ENCODE measurements around the gene CRIM1. TPM values are rescaled to one million over a fixed set of nuclear protein-coding genes. Genes with fewer than 3 reads are reported as not detected.
A peak's percentile ranks its signal among the peaks of the same experiment; 100 is the strongest.

Gene CRIM1
- total and polyA plus RNA-seq, 10 donors = 7.1 to 213 (median 110) TPM

DNA sequence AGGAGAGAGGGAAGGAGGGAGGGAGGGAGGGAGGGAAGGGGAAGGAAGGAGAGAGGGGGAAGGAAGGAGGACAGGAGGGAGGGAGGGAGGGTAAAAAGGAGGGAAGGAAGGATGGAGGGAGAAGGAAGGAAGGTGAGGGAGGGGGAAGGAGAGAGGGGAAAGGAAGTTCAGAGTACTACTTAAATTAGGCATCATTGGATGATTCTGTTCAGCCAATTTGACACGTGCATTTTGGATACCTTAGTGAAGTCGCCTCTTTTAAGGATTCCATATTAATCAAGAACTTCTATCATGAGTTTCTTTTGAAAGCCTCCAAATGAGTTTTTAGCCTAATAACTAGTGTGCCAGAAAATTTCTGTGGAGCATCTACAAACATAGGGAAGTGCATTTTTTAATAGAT, 179.5 kb downstream of the CRIM1 start:
- peaks cover 0 to 12% (median 5%) of the 10 kb centered on the region in 6 donors for H3K4me1 ChIP-seq
- H3K27ac ChIP-seq = no peak overlapping the region
- WGBS, 5 donors = 91 to 93% (median 92%) methylated on average over 2 of the region's 2 CpGs
- peaks cover 0 to 5% (median 0%) of the 10 kb centered on the region in 8 donors for H3K9me3 ChIP-seq
- DNase-seq = no peak
- H3K4me3 ChIP-seq = no peak overlapping the region
- no peaks in the 10 kb centered on the region for H3K27me3 ChIP-seq (replicated peaks in 1 of 7)
- intact Hi-C loops (cut with DNase I; ENCODE audit: low total_unique reads) = no loop called here
- no peak for TF ChIP-seq POLR2AphosphoS5 (IDR thresholded peaks at IDR 0.05)
- TF ChIP-seq POLR2A (IDR thresholded peaks at IDR 0.05) = no peak
- TF ChIP-seq, protein P1, sequence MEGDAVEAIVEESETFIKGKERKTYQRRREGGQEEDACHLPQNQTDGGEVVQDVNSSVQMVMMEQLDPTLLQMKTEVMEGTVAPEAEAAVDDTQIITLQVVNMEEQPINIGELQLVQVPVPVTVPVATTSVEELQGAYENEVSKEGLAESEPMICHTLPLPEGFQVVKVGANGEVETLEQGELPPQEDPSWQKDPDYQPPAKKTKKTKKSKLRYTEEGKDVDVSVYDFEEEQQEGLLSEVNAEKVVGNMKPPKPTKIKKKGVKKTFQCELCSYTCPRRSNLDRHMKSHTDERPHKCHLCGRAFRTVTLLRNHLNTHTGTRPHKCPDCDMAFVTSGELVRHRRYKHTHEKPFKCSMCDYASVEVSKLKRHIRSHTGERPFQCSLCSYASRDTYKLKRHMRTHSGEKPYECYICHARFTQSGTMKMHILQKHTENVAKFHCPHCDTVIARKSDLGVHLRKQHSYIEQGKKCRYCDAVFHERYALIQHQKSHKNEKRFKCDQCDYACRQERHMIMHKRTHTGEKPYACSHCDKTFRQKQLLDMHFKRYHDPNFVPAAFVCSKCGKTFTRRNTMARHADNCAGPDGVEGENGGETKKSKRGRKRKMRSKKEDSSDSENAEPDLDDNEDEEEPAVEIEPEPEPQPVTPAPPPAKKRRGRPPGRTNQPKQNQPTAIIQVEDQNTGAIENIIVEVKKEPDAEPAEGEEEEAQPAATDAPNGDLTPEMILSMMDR (IDR thresholded peaks at IDR 0.05 in 8 of 11, conservative IDR thresholded peaks at IDR 0.05 in 3 of 11) = no peak
- H3K36me3 ChIP-seq = peaks cover 0 to 61% (median 13%) of the 10 kb centered on the region in 6 donors

DNA sequence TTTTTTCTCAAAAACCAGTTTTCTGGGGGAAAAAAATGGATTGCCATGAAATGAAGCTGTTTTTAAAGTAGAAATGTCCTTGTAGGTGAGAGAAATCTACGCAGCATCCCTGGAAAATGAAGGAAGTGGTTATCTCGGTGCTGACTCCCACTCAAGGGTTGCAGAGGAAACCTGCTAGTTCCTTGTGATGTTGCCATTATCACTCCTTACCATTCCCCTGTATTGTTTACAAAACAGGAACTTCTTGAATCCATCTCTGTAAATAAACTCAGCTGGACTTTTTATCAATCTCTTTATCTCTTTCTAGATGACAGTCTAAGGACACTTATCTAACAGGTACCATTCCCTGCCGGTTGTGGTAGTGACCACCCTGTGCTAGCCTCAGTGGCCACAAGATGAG, 181.2 kb downstream of the CRIM1 start:
- WGBS, 5 donors = 58 to 81% (median 69%) methylated on average over 3 of the region's 3 CpGs
- H3K27ac ChIP-seq = no peak overlapping the region
- H3K36me3 ChIP-seq = peaks cover 0 to 75% (median 19%) of the 10 kb centered on the region in 6 donors

DNA sequence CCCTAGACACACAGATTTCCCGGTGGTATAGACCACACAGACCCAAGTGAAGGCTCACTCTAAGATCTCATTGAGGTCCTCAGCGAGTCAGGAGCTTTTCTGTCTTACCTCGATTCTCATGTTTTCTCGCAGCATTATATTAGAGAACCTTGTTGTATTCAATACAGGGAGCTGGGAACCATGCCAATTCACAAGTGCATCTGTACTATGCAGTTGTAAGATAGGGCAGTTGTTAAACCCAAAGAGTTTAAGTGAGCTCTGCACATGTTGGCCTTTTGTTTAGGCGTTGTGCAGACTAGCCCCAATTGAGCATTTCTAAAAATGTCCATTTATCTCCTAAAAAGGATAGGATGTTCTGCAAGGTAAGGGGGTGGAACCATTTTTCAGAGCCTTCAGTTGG, 182.8 kb downstream of the CRIM1 start:
- intact Hi-C loops (cut with DNase I; ENCODE audit: low total_unique reads) = no loop called here
- H3K9me3 ChIP-seq = peaks cover 0 to 5% (median 0%) of the 10 kb centered on the region in 8 donors
- H3K4me1 ChIP-seq = peaks cover 0 to 14% (median 7%) of the 10 kb centered on the region in 6 donors
- DNase-seq = no peak
- no peak overlapping the region for H3K27ac ChIP-seq
- 52 to 70% (median 62%) methylated on average over 5 of the region's 5 CpGs for WGBS, 5 donors
- TF ChIP-seq POLR2AphosphoS5 (IDR thresholded peaks at IDR 0.05) (no peak), POLR2A (IDR thresholded peaks at IDR 0.05) (no peak)
- TF ChIP-seq, protein P1 (IDR thresholded peaks at IDR 0.05 in 8 of 11, conservative IDR thresholded peaks at IDR 0.05 in 3 of 11) = no peak
- H3K4me3 ChIP-seq = no peak overlapping the region
- peaks cover 0 to 76% (median 17%) of the 10 kb centered on the region in 6 donors for H3K36me3 ChIP-seq
- H3K27me3 ChIP-seq (replicated peaks in 1 of 7) = no peaks in the 10 kb centered on the region

More for the DNA sequence above, 181.2 kb downstream of the CRIM1 start:
- Histone ChIP-seq H3K4me3 (no peak overlapping the region), H3K27me3 (replicated peaks in 1 of 7) (no peaks in the 10 kb centered on the region), H3K4me1 (peaks cover 0 to 8% (median 1%) of the 10 kb centered on the region in 6 donors), H3K9me3 (peaks cover 0 to 5% (median 0%) of the 10 kb centered on the region in 8 donors)
- intact Hi-C loops (cut with DNase I; ENCODE audit: low total_unique reads) = no loop called here
- no peak for TF ChIP-seq POLR2A (IDR thresholded peaks at IDR 0.05)
- no peak for TF ChIP-seq POLR2AphosphoS5 (IDR thresholded peaks at IDR 0.05)
- TF ChIP-seq, protein P1 (IDR thresholded peaks at IDR 0.05 in 8 of 11, conservative IDR thresholded peaks at IDR 0.05 in 3 of 11) = no peak
- no peak for DNase-seq

DNA sequence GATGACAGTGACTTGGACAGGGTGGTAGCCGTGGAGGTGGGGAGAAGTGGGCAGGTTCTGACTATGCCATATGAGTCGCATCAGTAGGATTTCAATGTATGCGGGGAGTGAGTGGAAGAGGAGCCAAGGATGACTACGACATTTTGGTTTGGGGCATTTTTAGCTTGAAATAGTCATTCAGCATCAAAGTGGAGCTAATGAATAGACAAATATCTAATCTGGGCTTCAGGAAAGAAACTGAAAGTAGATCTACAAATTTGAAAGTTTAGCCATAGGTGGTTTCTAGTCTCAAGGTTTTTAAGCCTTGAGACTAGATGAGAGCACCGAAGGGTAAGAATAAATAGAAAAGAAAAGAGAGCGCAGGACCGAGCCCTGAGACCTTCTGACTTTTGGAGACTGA, 184.1 kb downstream of the CRIM1 start:
- Histone ChIP-seq H3K9me3 (peaks cover 0 to under 1% (median 0%) of the 10 kb centered on the region in 8 donors), H3K4me3 (no peak overlapping the region), H3K27me3 (replicated peaks in 1 of 7) (no peaks in the 10 kb centered on the region), H3K36me3 (peaks cover 0 to 88% (median 26%) of the 10 kb centered on the region in 6 donors), H3K4me1 (peaks cover 0 to 14% (median 7%) of the 10 kb centered on the region in 6 donors), H3K27ac (peak overlapping the region in 1 of 8 donors; percentile 24)
- intact Hi-C loops (cut with DNase I; ENCODE audit: low total_unique reads) = no loop called here
- no peak for TF ChIP-seq POLR2A (IDR thresholded peaks at IDR 0.05)
- TF ChIP-seq, protein P1 (IDR thresholded peaks at IDR 0.05 in 8 of 11, conservative IDR thresholded peaks at IDR 0.05 in 3 of 11) = no peak
- no peak for TF ChIP-seq POLR2AphosphoS5 (IDR thresholded peaks at IDR 0.05)
- no peak for DNase-seq
- WGBS, 5 donors = 90 to 94% (median 93%) methylated on average over 7 of the region's 7 CpGs

All from spleen (tissue), 11 donors.